RWPE2 (cell line): ENCODE measurements around the gene DNAH11.

ENCODE experiments used
- ATAC-seq: fragments of 200-7000 bp; cut with Tn5 transposase; 3 replicates; pipeline ENCODE4 v1.9.1; 2021; ENCODE audit warnings: low read depth
- DNase-seq: peaks from one replicate; pipeline ENCODE4 v3.0.0-alpha.2; 2020; ENCODE audit warnings: low spot score
- H3K27ac ChIP-seq: fragments of 450-650 bp; 2 replicates; pipeline ENCODE4 v1.5.1; 2017; ENCODE audit warnings: mild to moderate bottlenecking; ENCODE audit not compliant: poor library complexity, severe bottlenecking
- H3K27me3 ChIP-seq: fragments of 250-450 bp; sonication (Bioruptor Pico); 2 replicates; pipeline ENCODE4 v1.5.1; 2021; ENCODE audit warnings: mild to moderate bottlenecking, moderate library complexity; ENCODE audit not compliant: insufficient read depth, poor library complexity, severe bottlenecking
- H3K36me3 ChIP-seq: fragments of 250-450 bp; sonication (Bioruptor Pico); 2 replicates; pipeline ENCODE4 v1.5.1; 2020; ENCODE audit warnings: low read depth, mild to moderate bottlenecking, moderate library complexity
- H3K4me1 ChIP-seq: fragments of 250-450 bp; sonication (Bioruptor Pico); 2 replicates; pipeline ENCODE4 v1.5.1; 2021; ENCODE audit warnings: mild to moderate bottlenecking, moderate library complexity; ENCODE audit not compliant: insufficient read depth, poor library complexity, severe bottlenecking
- H3K4me3 ChIP-seq: fragments of 250-450 bp; sonication (Bioruptor Pico); 2 replicates; pipeline ENCODE4 v1.5.1; 2021; ENCODE audit warnings: mild to moderate bottlenecking, moderate library complexity; ENCODE audit not compliant: severe bottlenecking
- H3K9me3 ChIP-seq: fragments of 250-450 bp; sonication (Bioruptor Pico); 2 replicates; pipeline ENCODE4 v1.5.1; 2021; ENCODE audit warnings: mild to moderate bottlenecking, moderate library complexity; ENCODE audit not compliant: severe bottlenecking
- TF ChIP-seq, protein P1 (sequence below): fragments of 450-650 bp; IDR thresholded peaks from one replicate; pipeline ENCODE4 v1.5.1; 2017; ENCODE audit warnings: mild to moderate bottlenecking, moderate library complexity; ENCODE audit not compliant: poor library complexity, severe bottlenecking

The DNAH11 gene

DNA sequence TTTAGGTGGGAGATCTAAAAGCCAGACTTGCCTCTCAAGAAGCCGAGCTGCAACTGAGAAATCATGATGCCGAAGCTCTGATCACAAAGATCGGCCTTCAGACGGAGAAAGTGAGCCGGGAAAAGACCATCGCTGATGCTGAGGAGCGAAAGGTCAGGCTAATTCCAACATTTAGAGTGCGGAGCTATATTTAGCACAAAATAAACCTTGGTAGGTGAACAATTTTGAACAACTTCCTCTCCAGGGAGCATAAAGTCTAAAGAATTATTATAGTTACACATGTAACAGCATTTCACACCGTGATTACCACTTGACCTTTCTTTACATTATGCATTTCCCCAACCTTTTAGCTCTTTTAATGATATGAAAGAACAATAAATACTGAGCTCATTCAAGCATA, 236.1 kb downstream of the DNAH11 start:
- H3K27me3 ChIP-seq, result no peaks in the 10 kb centered on the region
- no peaks in the 10 kb centered on the region for H3K9me3 ChIP-seq
- no peaks in the 10 kb centered on the region for H3K36me3 ChIP-seq
- H3K4me3 ChIP-seq, result no peak overlapping the region
- ATAC-seq (no peak), DNase-seq (no peak)
- H3K4me1 ChIP-seq, result no peaks in the 10 kb centered on the region
- TF ChIP-seq, protein P1, sequence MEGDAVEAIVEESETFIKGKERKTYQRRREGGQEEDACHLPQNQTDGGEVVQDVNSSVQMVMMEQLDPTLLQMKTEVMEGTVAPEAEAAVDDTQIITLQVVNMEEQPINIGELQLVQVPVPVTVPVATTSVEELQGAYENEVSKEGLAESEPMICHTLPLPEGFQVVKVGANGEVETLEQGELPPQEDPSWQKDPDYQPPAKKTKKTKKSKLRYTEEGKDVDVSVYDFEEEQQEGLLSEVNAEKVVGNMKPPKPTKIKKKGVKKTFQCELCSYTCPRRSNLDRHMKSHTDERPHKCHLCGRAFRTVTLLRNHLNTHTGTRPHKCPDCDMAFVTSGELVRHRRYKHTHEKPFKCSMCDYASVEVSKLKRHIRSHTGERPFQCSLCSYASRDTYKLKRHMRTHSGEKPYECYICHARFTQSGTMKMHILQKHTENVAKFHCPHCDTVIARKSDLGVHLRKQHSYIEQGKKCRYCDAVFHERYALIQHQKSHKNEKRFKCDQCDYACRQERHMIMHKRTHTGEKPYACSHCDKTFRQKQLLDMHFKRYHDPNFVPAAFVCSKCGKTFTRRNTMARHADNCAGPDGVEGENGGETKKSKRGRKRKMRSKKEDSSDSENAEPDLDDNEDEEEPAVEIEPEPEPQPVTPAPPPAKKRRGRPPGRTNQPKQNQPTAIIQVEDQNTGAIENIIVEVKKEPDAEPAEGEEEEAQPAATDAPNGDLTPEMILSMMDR, result no peak
- H3K27ac ChIP-seq, result no peak overlapping the region

DNA sequence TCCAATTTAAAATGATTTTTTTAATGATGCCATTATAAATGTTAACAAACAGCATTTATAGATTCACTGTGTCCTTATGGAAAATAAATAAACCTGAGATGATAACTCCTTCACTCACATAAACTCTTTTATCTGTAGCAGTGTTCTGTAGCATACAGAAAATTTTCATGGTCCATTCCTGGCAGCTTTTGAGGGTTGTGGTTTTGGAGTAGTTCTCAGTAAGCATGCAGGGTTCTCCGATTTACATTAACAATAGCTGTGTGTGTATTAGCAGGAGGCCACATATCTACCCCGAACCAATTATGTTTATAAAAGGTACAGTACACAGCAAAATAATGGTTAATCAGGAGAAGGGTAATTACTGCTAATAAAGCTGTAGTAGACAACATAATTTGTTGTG, 240.2 kb downstream of the DNAH11 start:
- no peak for DNase-seq
- H3K27me3 ChIP-seq, result no peaks in the 10 kb centered on the region
- ATAC-seq, result no peak
- TF ChIP-seq, protein P1, result no peak
- no peak overlapping the region for H3K4me3 ChIP-seq
- H3K9me3 ChIP-seq, result no peaks in the 10 kb centered on the region
- H3K36me3 ChIP-seq, result no peaks in the 10 kb centered on the region
- H3K27ac ChIP-seq, result no peak overlapping the region
- no peaks in the 10 kb centered on the region for H3K4me1 ChIP-seq

DNA sequence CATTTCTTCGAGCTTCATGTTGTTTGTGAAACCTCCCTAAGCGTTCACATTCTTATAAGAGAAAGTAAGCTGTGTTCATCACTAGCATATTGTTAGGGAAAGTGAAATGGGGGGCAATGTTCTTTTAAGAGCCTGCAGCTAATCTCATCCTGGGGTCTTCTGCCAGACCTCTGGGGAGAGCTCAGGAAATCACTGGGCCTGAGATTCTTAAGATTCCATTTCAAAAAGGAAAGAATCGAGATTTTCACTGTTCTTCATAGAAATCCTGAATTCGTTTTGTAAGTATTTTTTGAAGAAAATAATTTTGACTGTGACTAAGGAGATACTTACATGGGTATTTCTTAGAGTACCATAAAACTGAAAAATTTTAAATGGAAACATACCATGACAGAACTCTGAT, 242.2 kb downstream of the DNAH11 start:
- no peaks in the 10 kb centered on the region for H3K36me3 ChIP-seq
- no peak overlapping the region for H3K27ac ChIP-seq
- TF ChIP-seq, protein P1, result no peak
- no peak overlapping the region for H3K4me3 ChIP-seq
- H3K9me3 ChIP-seq, result no peaks in the 10 kb centered on the region
- H3K27me3 ChIP-seq, result no peaks in the 10 kb centered on the region
- H3K4me1 ChIP-seq, result no peaks in the 10 kb centered on the region
- ATAC-seq (no peak), DNase-seq (no peak)

DNA sequence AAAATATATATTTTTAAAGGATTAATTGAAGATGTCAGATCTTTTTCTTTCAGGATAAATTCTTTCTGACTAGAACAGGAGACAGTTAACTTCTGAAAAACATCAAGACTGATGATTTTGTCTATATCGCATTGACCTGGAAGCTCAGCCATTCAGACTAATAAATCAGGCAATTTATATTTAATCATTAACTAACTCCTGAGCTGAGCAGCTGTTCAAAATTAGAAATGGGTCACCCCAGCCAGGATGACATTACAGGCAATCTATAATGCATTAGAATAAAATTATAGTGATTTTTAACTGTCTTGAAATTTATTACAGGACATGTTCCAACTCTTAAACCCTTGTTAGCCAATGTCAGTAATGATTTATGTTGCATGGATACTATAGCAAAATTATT, 263.0 kb downstream of the DNAH11 start:
- no peak overlapping the region for H3K27ac ChIP-seq
- no peak for ATAC-seq

DNA sequence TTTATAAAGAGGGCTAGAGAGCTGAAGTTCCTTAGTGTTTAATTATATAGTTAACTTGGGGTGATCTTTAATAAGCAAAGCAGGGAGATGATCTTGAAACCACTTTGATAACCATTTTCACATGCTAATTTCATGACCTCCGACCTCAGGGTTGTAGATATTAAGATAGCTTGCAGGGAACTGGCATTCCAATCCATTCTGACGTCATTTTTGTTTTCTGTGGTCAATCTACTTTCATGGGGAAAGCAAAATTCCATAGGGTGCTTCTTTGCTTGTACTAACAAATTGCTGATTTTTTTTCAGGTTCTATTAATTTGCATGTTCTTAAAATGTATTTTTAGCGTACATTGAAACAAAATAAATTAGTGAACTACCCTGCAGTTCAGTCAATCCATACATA, 263.5 kb downstream of the DNAH11 start:
- no peaks in the 10 kb centered on the region for H3K36me3 ChIP-seq
- peaks cover 3% of the 10 kb centered on the region for H3K27me3 ChIP-seq
- DNase-seq (no peak), ATAC-seq (no peak)
- no peak overlapping the region for H3K4me3 ChIP-seq
- no peaks in the 10 kb centered on the region for H3K4me1 ChIP-seq
- TF ChIP-seq, protein P1, result no peak
- no peak overlapping the region for H3K27ac ChIP-seq
- H3K9me3 ChIP-seq, result no peaks in the 10 kb centered on the region

More for the DNA sequence above, 263.0 kb downstream of the DNAH11 start:
- no peak for DNase-seq
- no peaks in the 10 kb centered on the region for H3K4me1 ChIP-seq
- H3K4me3 ChIP-seq, result no peak overlapping the region
- TF ChIP-seq, protein P1, result no peak
- H3K9me3 ChIP-seq, result no peaks in the 10 kb centered on the region
- peaks cover 3% of the 10 kb centered on the region for H3K27me3 ChIP-seq
- no peaks in the 10 kb centered on the region for H3K36me3 ChIP-seq
